Measurements from ENCODE around the gene TLL2.
A peak's percentile ranks its signal among the peaks of the same experiment; 100 is the strongest.

The TLL2 gene

GRCh38 chr10:96448021-96448457 is 65.7 kb downstream of the TLL2 start:
- DNase-seq (ENCODE audit: extremely low spot score): peak; percentile 58
- ChIA-PET CTCF (no interaction called here), POLR2A (no interaction called here)
- TF ChIP-seq CTCF (IDR thresholded peaks at IDR 0.05; ENCODE audit: control extremely low read depth, extremely low read depth, low read depth, missing control alignments): no peak

GRCh38 chr10:96446966-96447596 is 66.6 kb downstream of the TLL2 start:
- no peak for TF ChIP-seq CTCF (IDR thresholded peaks at IDR 0.05; ENCODE audit: control extremely low read depth, extremely low read depth, low read depth, missing control alignments)
- CTCF ChIA-PET: interaction anchor here (1.4 kb wide), 1 partner anchor 77 kb away, joined by 3 read pairs; no protein-coding TSS in a partner anchor
- POLR2A ChIA-PET: no interaction called here
- no peak for DNase-seq (ENCODE audit: extremely low spot score)

- no peak for TF ChIP-seq CTCF (IDR thresholded peaks at IDR 0.05; ENCODE audit: control extremely low read depth, extremely low read depth, low read depth, missing control alignments)
- DNase-seq (ENCODE audit: extremely low spot score): no peak
- ChIA-PET POLR2A (no interaction called here), CTCF (interaction anchor here (1.0 to 1.8 kb wide), 4 partner anchors 10 to 27 kb away, joined by 3 to 5 read pairs (median 4); no protein-coding TSS in a partner anchor)
Observed at GRCh38 chr10:96441987-96442643, 71.6 kb downstream of the TLL2 start.

GRCh38 chr10:96441322-96441885 is 72.3 kb downstream of the TLL2 start:
- TF ChIP-seq CTCF (IDR thresholded peaks at IDR 0.05; ENCODE audit: control extremely low read depth, extremely low read depth, low read depth, missing control alignments): no peak
- ChIA-PET POLR2A (no interaction called here), CTCF (interaction anchor here (1.0 to 1.9 kb wide), 5 partner anchors 11 to 29 kb away, joined by 3 to 8 read pairs (median 3); no protein-coding TSS in a partner anchor)
- DNase-seq (ENCODE audit: extremely low spot score): no peak

- TF ChIP-seq CTCF (IDR thresholded peaks at IDR 0.05; ENCODE audit: control extremely low read depth, extremely low read depth, low read depth, missing control alignments): no peak
- ChIA-PET POLR2A (interaction anchor here (1.2 kb wide), 1 partner anchor 30 kb away, joined by 3 read pairs; no protein-coding TSS in a partner anchor), CTCF (interaction anchor here (1.0 to 1.9 kb wide), 4 partner anchors 13 to 30 kb away, joined by 3 to 8 read pairs (median 4); no protein-coding TSS in a partner anchor)
- DNase-seq (ENCODE audit: extremely low spot score): no peak
Observed at GRCh38 chr10:96440361-96441292, 73.1 kb downstream of the TLL2 start.

GRCh38 chr10:96439725-96440124 is 74.0 kb downstream of the TLL2 start:
- DNase-seq (ENCODE audit: extremely low spot score): no peak
- ChIA-PET POLR2A (interaction anchor here (1.2 kb wide), 1 partner anchor 29 kb away, joined by 3 read pairs; no protein-coding TSS in a partner anchor), CTCF (interaction anchor here (1.9 kb wide), 1 partner anchor 30 kb away, joined by 8 read pairs; no protein-coding TSS in a partner anchor)
- no peak for TF ChIP-seq CTCF (IDR thresholded peaks at IDR 0.05; ENCODE audit: control extremely low read depth, extremely low read depth, low read depth, missing control alignments)

All from GM10248 (cell line).